Hypothalamus (tissue), 51 donors: Measurements from ENCODE around the gene MSI2.
"Not testable (repeated sequence)": the region's sequence is repeated elsewhere in the genome, so short reads cannot be mapped to it uniquely, and the experiment has no call there.

Source experiments
- DNase-seq, 51 donors: peaks; one replicate each; lab custom pipeline; 2025; lab: John Stamatoyannopoulos, UW

The MSI2 gene

GRCh38 chr17:57619061-57619937, 363.0 kb downstream of the MSI2 start:
- no peak for DNase-seq

GRCh38 chr17:57620576-57620975, 364.3 kb downstream of the MSI2 start:
- no peak for DNase-seq

- DNase-seq, result not testable (repeated sequence)
These were observed 365.5 kb downstream of the MSI2 start for GRCh38 chr17:57621791-57622190.

- DNase-seq, result no peak
These were observed 366.0 kb downstream of the MSI2 start for GRCh38 chr17:57622306-57622682.

- DNase-seq, result peak in 5 of 51 donors; percentile 22 to 41 (median 29)
These were observed 366.5 kb downstream of the MSI2 start for GRCh38 chr17:57622683-57623433.

- no peak for DNase-seq
These were observed 367.3 kb downstream of the MSI2 start for GRCh38 chr17:57623620-57624019.

- DNase-seq, result no peak
These were observed 368.1 kb downstream of the MSI2 start for GRCh38 chr17:57624386-57624785.

GRCh38 chr17:57625511-57625910, 369.2 kb downstream of the MSI2 start:
- DNase-seq, result no peak

GRCh38 chr17:57625957-57626356, 369.6 kb downstream of the MSI2 start:
- DNase-seq, result no peak

- DNase-seq, result no peak
These were observed 370.3 kb downstream of the MSI2 start for GRCh38 chr17:57626520-57627210.

- DNase-seq, result no peak
These were observed 371.3 kb downstream of the MSI2 start for GRCh38 chr17:57627591-57627990.

- no peak for DNase-seq
These were observed 372.1 kb downstream of the MSI2 start for GRCh38 chr17:57628421-57628820.

GRCh38 chr17:57629470-57629869, 373.1 kb downstream of the MSI2 start:
- no peak for DNase-seq

- no peak for DNase-seq
These were observed 373.6 kb downstream of the MSI2 start for GRCh38 chr17:57629886-57630285.

- DNase-seq, result no peak
These were observed 374.4 kb downstream of the MSI2 start for GRCh38 chr17:57630736-57631135.

GRCh38 chr17:57631871-57632270, 375.5 kb downstream of the MSI2 start:
- no peak for DNase-seq

GRCh38 chr17:57632294-57632693, 376.0 kb downstream of the MSI2 start:
- DNase-seq, result no peak

- no peak for DNase-seq
These were observed 376.9 kb downstream of the MSI2 start for GRCh38 chr17:57633236-57633635.

- DNase-seq, result no peak
These were observed 378.6 kb downstream of the MSI2 start for GRCh38 chr17:57634713-57635465.

GRCh38 chr17:57636274-57636673, 380.0 kb downstream of the MSI2 start:
- DNase-seq, result no peak
